CD4-positive, alpha-beta T cell treated with Interleukin-6 for 4 hours (primary cell): ENCODE measurements around the gene DYNLT5.
"Not testable (repeated sequence)": the region's sequence is repeated elsewhere in the genome, so short reads cannot be mapped to it uniquely, and the experiment has no call there.

Experiments
- DNase-seq: peaks from one replicate; pipeline ENCODE4 v3.0.0-alpha.2; 2020; ENCODE audit warnings: mixed read lengths

Gene DYNLT5

DNA sequence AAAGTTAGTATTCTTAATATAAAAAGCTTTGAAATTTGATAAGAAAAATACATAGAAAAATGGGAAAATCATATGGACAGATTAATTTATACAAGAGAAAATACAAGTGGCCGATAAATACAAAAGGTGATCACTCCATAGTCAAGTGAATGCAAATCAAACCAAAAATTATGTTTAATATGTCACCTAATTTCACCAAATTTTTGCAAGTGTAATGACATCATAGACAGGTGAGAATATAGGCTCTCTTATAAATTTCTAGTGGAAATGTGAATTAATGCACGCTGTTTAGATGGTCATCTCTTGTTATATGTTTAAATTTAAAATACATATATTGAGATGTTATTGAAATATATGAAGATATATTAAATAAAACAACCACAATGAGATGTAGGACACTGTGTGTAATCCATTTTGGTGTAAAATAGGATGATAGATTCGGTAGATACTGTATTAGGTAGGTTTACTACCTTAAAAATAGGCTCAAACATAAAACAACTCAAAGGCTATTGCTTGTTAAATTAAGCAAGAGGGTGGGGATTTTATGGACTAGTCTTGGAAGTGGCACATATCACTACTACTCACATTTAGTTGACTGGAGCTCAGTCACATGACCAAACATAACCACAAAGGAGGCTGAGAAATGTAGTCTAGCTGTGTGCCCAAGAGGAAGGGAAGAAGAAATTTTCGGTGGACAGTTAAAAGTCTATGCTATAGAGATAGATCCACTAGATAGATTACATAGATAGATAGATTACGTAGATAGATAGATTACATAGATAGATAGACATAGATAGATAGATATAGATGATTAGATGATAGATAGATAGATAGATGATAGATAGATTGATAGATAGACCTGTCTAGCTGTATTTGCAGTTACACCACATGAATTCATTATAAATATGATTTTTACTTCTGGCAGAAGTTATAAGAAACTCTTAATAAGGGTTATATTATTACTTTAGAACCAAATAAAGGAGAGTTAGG lies 39.7 kb downstream of the DYNLT5 start:
- DNase-seq = no peak

DNA sequence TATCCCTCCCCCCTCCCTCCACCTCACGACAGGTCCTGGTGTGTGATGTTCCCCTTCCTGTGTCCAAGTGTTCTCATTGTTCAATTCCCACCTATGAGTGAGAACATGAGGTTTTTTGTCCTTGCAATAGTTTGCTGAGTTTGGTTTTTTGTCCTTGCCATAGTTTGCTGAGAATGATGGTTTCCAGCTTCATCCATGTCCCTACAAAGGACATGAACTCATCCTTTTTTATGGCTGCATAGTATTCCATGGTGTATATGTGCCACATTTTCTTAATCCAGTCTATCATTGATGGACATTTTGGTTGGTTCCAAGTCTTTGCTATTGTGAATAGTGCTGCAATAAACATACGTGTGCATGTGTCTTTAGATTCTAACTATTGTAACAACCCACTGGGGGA lies 43.6 kb downstream of the DYNLT5 start:
- DNase-seq = not testable (repeated sequence)

DNA sequence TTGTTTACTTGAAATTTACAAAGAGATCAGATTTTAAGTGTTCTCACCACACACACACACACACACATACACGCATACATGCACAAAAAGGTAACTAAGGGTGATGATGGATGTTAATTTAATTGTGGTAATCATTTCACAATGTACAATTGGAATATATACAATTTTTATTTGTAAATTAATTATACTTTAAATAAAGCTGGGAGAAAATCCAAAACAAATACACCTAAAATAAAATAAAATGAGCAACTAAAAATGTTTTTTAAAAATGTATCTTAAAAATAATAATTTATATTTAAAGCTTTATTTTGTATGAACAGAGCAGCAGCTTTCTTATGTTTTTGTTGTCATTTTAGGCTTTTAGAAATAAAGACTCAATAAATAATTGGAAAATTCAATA lies 57.0 kb downstream of the DYNLT5 start:
- DNase-seq = no peak

DNA sequence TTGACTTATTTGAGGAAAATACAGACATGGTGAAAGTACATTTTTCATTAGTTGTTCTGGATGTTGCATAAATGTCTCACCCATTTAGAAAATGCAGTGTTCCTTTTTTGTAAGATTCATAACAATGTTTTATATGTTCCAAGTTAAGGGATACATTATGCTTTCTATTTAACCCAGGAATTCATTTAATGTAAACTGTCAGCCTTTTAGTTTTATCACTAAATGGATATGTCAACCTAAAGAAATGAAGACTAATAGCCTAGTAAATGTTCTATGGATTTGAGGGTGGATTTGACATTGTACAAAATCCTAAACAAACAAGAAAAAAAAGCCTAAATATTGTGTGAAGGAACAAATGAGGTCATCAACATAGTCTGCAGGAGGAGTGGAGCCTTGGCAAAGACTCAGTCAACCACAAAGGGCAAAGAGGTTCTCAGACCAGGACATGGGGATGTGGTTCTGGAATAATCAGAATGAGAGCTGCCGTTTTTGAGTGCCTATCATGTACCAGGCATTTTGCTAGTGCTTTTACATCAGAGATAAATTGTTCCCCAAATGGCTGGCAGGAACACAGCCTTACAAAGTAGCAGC lies 57.6 kb downstream of the DYNLT5 start:
- DNase-seq = no peak

DNA sequence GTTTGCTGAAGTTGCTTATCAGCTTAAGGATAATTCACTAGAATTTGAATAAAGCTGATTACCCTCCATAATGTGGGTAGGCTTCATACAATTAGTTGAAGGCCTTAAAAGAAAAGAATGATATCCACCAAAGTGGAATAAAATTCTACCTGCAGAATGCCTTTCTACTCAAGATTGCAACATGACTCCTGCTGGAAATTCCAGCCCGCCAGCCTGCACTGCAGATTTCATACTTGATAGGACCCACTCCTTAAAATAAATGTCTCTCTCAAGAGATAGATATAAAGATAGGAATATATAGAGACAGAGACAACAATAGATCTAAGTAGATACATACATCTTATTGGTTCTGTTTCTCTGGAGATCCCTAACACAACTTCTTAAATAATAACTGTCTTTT lies 72.5 kb downstream of the DYNLT5 start:
- DNase-seq = no peak
